BE2C (cell line): ENCODE results near the gene KPNA3.
"Not testable (repeated sequence)": the region's sequence is repeated elsewhere in the genome, so short reads cannot be mapped to it uniquely, and the experiment has no call there.

Experiments
- DNase-seq: peaks from one replicate; pipeline ENCODE4 v3.0.0-alpha.2; 2020
- H3K27me3 ChIP-seq: fragments of 250-450 bp; sonication (Bioruptor Pico); 2 replicates; pipeline ENCODE4 v1.5.1; 2020; ENCODE audit warnings: mild to moderate bottlenecking
- H3K36me3 ChIP-seq: fragments of 250-450 bp; sonication (Bioruptor Pico); 2 replicates; pipeline ENCODE4 v1.5.1; 2020; ENCODE audit warnings: mild to moderate bottlenecking
- H3K4me1 ChIP-seq: fragments of 250-450 bp; sonication (Bioruptor Pico); 2 replicates; pipeline ENCODE4 v1.5.1; 2020
- H3K4me3 ChIP-seq: 2 replicates; pipeline ENCODE4 v1.5.1; 2011; ENCODE audit warnings: low read depth, low read length
- H3K9me3 ChIP-seq: fragments of 250-450 bp; sonication (Bioruptor Pico); 2 replicates; pipeline ENCODE4 v1.5.1; 2020
- TF ChIP-seq, protein P1 (sequence below): IDR thresholded peaks from 2 replicates; pipeline ENCODE4 v1.5.1; 2012; ENCODE audit warnings: mild to moderate bottlenecking, low read depth, low read length

The KPNA3 gene

GRCh38 chr13:49812812-49813211 is 20.3 kb upstream of the KPNA3 start:
- no peaks in the 10 kb centered on the region for H3K27me3 ChIP-seq
- no peak for DNase-seq
- TF ChIP-seq, protein P1, sequence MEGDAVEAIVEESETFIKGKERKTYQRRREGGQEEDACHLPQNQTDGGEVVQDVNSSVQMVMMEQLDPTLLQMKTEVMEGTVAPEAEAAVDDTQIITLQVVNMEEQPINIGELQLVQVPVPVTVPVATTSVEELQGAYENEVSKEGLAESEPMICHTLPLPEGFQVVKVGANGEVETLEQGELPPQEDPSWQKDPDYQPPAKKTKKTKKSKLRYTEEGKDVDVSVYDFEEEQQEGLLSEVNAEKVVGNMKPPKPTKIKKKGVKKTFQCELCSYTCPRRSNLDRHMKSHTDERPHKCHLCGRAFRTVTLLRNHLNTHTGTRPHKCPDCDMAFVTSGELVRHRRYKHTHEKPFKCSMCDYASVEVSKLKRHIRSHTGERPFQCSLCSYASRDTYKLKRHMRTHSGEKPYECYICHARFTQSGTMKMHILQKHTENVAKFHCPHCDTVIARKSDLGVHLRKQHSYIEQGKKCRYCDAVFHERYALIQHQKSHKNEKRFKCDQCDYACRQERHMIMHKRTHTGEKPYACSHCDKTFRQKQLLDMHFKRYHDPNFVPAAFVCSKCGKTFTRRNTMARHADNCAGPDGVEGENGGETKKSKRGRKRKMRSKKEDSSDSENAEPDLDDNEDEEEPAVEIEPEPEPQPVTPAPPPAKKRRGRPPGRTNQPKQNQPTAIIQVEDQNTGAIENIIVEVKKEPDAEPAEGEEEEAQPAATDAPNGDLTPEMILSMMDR: no peak
- H3K36me3 ChIP-seq: no peaks in the 10 kb centered on the region
- no peaks in the 10 kb centered on the region for H3K9me3 ChIP-seq
- no peak overlapping the region for H3K4me3 ChIP-seq
- H3K4me1 ChIP-seq: no peaks in the 10 kb centered on the region

GRCh38 chr13:49811527-49811908 is 19.0 kb upstream of the KPNA3 start:
- no peaks in the 10 kb centered on the region for H3K27me3 ChIP-seq
- TF ChIP-seq, protein P1: no peak
- H3K9me3 ChIP-seq: no peaks in the 10 kb centered on the region
- DNase-seq: no peak
- H3K4me1 ChIP-seq: no peaks in the 10 kb centered on the region
- H3K4me3 ChIP-seq: no peak overlapping the region
- H3K36me3 ChIP-seq: no peaks in the 10 kb centered on the region

DNA sequence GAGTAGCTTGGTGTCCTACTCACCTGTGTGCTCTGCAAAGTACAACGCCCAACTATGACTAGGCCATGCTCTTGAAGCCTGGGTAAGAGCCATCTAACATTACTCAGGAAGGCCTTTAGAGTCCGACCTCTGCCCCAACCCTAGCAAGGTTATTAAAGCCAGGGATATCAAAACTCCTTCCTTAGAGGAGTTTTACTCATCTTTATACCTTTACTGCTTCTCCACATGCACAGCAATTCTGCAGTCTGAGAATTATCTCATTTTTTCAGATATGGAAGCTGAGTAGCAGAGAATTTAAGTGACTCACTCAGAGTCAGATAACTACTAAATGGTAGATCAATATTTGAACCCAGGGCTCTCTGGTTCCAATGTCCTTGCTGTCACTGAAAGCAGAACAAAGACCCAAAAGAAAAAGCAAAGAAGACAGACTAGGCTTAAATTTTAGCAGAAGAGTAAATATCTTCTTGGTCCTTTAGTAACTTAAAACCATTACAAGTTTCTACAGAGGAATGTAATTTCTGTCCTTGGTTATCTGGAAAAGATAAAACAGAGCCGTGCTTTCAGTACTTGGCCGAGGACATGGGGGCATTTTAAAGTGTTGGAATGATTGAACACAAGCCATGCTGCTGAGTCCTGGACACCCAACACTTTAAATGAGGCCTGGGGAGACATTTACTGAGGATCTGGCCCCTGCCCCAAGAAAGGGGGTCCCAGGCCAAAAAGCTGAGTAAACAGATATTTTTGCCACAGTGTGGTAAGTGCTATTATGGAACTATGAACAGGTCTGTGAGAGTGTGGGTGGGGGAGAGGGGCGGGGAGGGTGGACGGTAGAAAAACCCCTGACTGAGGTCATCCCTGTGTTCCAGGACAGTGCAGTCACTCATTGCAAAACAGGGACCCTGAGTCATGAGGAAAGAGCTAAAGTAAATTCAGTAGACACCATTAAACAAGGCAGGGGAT is 18.4 kb upstream of the KPNA3 start:
- no peak for DNase-seq
- TF ChIP-seq, protein P1: no peak
- no peaks in the 10 kb centered on the region for H3K27me3 ChIP-seq
- no peaks in the 10 kb centered on the region for H3K36me3 ChIP-seq
- no peak overlapping the region for H3K4me3 ChIP-seq
- H3K4me1 ChIP-seq: no peaks in the 10 kb centered on the region
- no peaks in the 10 kb centered on the region for H3K9me3 ChIP-seq

- no peaks in the 10 kb centered on the region for H3K36me3 ChIP-seq
- H3K4me3 ChIP-seq: no peak overlapping the region
- H3K4me1 ChIP-seq: no peaks in the 10 kb centered on the region
- H3K27me3 ChIP-seq: no peaks in the 10 kb centered on the region
- no peak for DNase-seq
- H3K9me3 ChIP-seq: no peaks in the 10 kb centered on the region
- TF ChIP-seq, protein P1: no peak
Measured at GRCh38 chr13:49807681-49808080, 15.2 kb upstream of the KPNA3 start.

GRCh38 chr13:49806126-49806536 is 13.6 kb upstream of the KPNA3 start:
- DNase-seq: no peak
- TF ChIP-seq, protein P1: no peak
- Histone ChIP-seq H3K9me3 (no peaks in the 10 kb centered on the region), H3K36me3 (no peaks in the 10 kb centered on the region), H3K4me1 (no peaks in the 10 kb centered on the region), H3K4me3 (no peak overlapping the region), H3K27me3 (no peaks in the 10 kb centered on the region)

DNA sequence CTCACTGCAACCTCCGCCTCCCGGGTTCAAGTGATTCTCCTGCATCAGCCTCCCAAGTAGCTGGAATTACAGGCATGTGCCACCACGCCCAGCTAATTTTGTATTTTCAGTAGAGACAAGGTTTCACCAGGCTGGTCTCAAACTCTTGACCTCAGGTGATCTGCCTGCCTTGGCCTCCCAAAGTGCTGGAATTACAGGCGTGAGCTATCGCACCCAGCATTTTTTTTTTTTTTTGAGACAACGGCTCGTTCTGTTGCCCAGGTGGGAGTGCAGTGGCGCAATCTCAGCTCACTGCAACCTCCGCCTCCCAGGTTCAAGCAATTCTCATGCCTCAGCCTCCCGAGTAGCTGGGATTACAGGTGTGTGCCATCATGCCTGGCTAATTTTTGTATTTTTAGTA is 10.6 kb upstream of the KPNA3 start:
- not testable (repeated sequence) for H3K4me3 ChIP-seq, H3K4me1 ChIP-seq, DNase-seq, H3K9me3 ChIP-seq, H3K36me3 ChIP-seq, H3K27me3 ChIP-seq
